Peyer's patch (tissue), 4 donors: ENCODE data around the gene AMZ1. TPM values are rescaled to one million over a fixed set of nuclear protein-coding genes. Genes with fewer than 3 reads are reported as not detected.
"Not testable (repeated sequence)": the region's sequence is repeated elsewhere in the genome, so short reads cannot be mapped to it uniquely, and the experiment has no call there.

Experiments
- DNase-seq, 3 donors: peaks; one replicate each; pipeline ENCODE4 v3.0.0-alpha.2; 2017 to 2019
- H3K27ac ChIP-seq, 4 donors: fragments of 200-600 bp; sonication (generic); one replicate each; pipeline ENCODE4 v1.5.1; 2016 to 2019
- H3K27me3 ChIP-seq, 2 donors: fragments of 200-600 bp; sonication (generic); one replicate each; pipeline ENCODE4 v1.5.1; 2019
- H3K36me3 ChIP-seq, 3 donors: fragments of 200-600 bp; sonication (generic); one replicate each; pipeline ENCODE4 v1.5.1; 2016 to 2019
- H3K4me1 ChIP-seq, 4 donors: fragments of 200-600 bp; sonication (generic); one replicate each; pipeline ENCODE4 v1.5.1; 2016 to 2019
- H3K4me3 ChIP-seq, 4 donors: fragments of 200-600 bp; sonication (generic); 1 replicate in 3 of 4; 2 replicates in 1 of 4; pipeline ENCODE4 v1.5.1; 2016 to 2019; ENCODE audit warnings: mild to moderate bottlenecking in 1 of 4
- H3K9me3 ChIP-seq, 4 donors: fragments of 200-600 bp; sonication (generic); one replicate each; pipeline ENCODE4 v1.5.1; 2016 to 2019; ENCODE audit warnings: mild to moderate bottlenecking in 1 of 4
- POLR2A ChIP-seq, 2 donors: fragments of 450-650 bp; IDR thresholded peaks; one replicate each; pipeline ENCODE4 v1.5.1; 2017; ENCODE audit warnings: antibody characterized with exemption in 2 of 2, mild to moderate bottlenecking in 2 of 2, moderate library complexity in 2 of 2
- total RNA-seq, 4 donors: library from RNA; depleted of rRNA; stranded (reverse); fragments of >200 nt; gene quantifications; one replicate each; pipeline ENCODE4 v1.1.0, GENCODE V29; 2016
- TF ChIP-seq, protein P1 (sequence below), 6 experiments: fragments of 450-650 bp in 4 of 6; fragments of 200-600 bp in 2 of 6; sonication (generic) in 1 of 6; IDR thresholded peaks; one replicate each; pipeline ENCODE4 v1.5.1; 2017 to 2019; ENCODE audit warnings: antibody characterized with exemption in 6 of 6, mild to moderate bottlenecking in 3 of 6, moderate library complexity in 1 of 6

AMZ1 gene
- total RNA-seq, 4 donors from 2014 or later, result 0.67 TPM; not detected in 3

DNA sequence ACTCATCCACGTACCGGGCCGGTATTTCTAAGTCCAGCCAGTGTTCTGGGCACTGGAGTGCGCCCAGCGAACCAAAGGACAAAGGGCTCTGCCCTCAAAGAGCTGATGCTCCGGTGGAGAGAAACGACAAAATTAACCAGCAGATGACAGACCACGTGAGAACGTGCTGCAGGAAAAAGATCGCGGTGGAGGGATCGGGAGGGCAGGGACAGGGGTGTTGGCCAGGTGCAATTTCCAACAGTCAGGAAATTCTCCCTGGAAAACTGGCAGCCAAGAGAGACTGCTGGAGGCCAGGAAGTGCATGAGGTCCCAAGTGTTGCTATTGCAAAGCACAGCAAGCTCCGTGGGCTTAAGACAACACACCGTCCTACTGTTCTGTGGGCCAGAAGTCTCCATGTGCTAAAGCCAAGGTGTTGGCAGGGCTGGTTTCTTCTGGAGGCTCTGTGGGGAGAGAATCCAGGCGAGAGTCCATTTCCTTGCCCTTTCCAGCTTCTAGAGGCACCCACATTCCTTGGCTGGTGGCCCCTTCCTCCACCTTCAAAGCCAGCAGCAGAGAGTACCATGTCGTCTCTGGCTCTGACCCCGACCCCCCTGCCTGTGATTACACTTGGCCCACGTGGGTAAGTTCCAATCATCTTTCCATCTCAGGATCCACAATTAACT lies 21.3 kb upstream of the AMZ1 start:
- Histone ChIP-seq H3K27me3 (no peaks in the 10 kb centered on the region), H3K4me3 (no peak overlapping the region), H3K9me3 (no peaks in the 10 kb centered on the region), H3K36me3 (peaks cover 0 to 12% (median 0%) of the 10 kb centered on the region in 3 donors), H3K27ac (no peak overlapping the region), H3K4me1 (peaks cover 0 to 26% (median 0%) of the 10 kb centered on the region in 4 donors)
- no peak for DNase-seq
- TF ChIP-seq POLR2A (IDR thresholded peaks at IDR 0.05), result no peak
- TF ChIP-seq, protein P1, sequence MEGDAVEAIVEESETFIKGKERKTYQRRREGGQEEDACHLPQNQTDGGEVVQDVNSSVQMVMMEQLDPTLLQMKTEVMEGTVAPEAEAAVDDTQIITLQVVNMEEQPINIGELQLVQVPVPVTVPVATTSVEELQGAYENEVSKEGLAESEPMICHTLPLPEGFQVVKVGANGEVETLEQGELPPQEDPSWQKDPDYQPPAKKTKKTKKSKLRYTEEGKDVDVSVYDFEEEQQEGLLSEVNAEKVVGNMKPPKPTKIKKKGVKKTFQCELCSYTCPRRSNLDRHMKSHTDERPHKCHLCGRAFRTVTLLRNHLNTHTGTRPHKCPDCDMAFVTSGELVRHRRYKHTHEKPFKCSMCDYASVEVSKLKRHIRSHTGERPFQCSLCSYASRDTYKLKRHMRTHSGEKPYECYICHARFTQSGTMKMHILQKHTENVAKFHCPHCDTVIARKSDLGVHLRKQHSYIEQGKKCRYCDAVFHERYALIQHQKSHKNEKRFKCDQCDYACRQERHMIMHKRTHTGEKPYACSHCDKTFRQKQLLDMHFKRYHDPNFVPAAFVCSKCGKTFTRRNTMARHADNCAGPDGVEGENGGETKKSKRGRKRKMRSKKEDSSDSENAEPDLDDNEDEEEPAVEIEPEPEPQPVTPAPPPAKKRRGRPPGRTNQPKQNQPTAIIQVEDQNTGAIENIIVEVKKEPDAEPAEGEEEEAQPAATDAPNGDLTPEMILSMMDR (IDR thresholded peaks at IDR 0.05), result no peak

DNA sequence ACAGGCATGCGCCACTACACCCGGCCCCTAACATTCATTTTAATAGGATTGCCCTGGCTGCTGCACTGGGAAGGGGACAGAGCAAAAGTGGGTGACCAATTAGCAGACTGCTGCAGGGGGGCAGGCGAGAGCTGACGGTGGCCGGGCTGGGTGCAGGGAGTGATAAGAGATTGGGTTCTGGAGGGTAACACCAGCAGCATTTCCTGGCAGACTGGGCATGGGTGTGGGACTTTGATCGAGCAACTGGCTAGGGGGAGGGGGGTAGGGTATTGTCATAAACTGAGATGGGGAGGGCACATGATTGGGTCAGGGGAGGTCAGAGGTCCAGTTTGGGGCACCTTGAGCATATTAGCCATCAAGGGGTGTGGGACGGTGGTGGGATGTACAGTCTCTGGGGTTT lies 20.2 kb upstream of the AMZ1 start:
- Histone ChIP-seq H3K36me3 (peaks cover 0 to under 1% (median 0%) of the 10 kb centered on the region in 3 donors), H3K4me3 (no peak overlapping the region), H3K9me3 (no peaks in the 10 kb centered on the region), H3K27me3 (no peaks in the 10 kb centered on the region), H3K4me1 (peaks cover 0 to 23% (median 0%) of the 10 kb centered on the region in 4 donors), H3K27ac (no peak overlapping the region)
- no peak for DNase-seq
- TF ChIP-seq, protein P1 (IDR thresholded peaks at IDR 0.05), result no peak
- no peak for TF ChIP-seq POLR2A (IDR thresholded peaks at IDR 0.05)

DNA sequence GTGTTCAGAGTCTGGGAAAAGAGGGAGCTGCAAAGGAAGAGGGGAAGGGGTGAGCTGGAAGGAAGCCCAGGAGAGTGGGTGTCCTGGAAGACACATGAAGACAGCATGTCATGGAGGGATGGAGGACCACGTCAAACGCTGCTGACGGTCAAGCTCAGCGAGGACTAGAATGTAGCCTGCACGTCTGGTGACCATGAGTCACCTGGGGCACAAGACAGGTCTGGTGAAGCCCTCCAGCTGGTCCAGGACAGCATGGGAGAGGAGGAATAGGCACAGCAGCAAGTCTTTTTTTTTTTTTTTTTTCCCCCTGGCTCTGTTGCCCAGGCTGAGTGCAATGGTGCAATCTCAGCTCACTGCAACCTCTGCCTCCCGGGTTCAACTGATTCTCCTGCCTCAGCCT lies 19.6 kb upstream of the AMZ1 start:
- Histone ChIP-seq H3K4me1 (peaks cover 0 to 19% (median 0%) of the 10 kb centered on the region in 4 donors), H3K9me3 (no peaks in the 10 kb centered on the region), H3K4me3 (no peak overlapping the region), H3K27me3 (no peaks in the 10 kb centered on the region), H3K27ac (no peak overlapping the region), H3K36me3 (no peaks in the 10 kb centered on the region)
- DNase-seq, result no peak
- TF ChIP-seq, protein P1 (IDR thresholded peaks at IDR 0.05), result no peak
- TF ChIP-seq POLR2A (IDR thresholded peaks at IDR 0.05), result no peak

DNA sequence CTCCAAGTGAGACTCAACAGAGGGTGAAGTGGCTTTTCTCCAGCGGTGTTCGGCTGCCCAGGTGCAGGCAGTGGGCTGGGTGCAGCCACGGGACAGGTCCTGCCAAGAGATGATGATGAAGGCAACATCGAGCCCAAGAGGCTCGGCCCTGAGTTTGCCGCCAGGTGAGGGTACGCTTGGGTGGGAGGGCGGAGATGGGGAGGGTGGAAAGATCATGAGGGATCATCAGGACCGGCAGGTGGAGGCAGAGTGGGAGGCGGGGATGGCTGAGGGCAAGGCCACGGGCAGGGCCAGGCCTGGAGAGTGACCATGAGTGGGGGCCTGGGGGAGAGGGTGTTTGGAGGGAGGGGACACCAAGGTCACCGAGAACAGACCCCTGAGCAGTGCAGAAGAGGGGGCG lies 17.8 kb upstream of the AMZ1 start:
- no peaks in the 10 kb centered on the region for H3K27me3 ChIP-seq
- H3K4me3 ChIP-seq, result no peak overlapping the region
- no peak for DNase-seq
- no peaks in the 10 kb centered on the region for H3K9me3 ChIP-seq
- TF ChIP-seq, protein P1 (IDR thresholded peaks at IDR 0.05), result no peak
- TF ChIP-seq POLR2A (IDR thresholded peaks at IDR 0.05), result no peak
- no peaks in the 10 kb centered on the region for H3K36me3 ChIP-seq
- H3K4me1 ChIP-seq, result peaks cover 0 to 19% (median 0%) of the 10 kb centered on the region in 4 donors
- H3K27ac ChIP-seq, result no peak overlapping the region

DNA sequence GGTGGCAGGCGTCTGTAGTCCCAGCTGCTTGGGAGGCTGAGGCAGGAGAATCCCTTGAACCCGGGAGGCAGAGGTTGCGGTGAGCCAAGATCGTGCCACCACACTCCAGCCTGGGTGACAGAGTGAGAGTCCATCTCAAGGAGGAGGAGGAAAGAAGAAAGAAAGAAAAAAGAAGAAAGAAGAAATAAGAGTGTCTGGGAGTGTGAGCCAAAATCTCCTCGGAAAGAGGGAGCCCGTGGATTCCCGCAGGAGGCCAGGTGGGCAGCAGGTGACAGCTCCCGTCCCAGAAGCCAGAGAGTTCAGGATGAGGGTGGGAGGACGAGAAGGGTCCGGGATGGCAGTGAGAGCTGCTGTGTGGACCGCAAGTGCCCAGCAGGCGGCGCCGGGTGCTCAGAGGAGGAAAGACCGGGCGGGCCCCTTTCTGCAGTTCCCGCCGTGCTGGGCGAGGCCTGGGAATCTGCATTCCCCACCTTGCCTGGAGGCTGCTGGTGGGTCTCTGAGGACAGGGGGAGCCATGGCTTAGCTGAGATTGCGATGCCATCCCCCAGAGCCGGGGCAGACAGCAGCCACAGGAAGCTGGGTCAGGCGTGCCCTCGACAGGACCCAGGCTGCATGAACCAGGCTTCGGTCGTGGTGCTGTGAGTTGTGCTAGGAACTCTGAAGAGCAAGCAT lies 17.1 kb upstream of the AMZ1 start:
- Histone ChIP-seq H3K36me3 (no peaks in the 10 kb centered on the region), H3K27me3 (no peaks in the 10 kb centered on the region), H3K27ac (no peak overlapping the region), H3K4me3 (no peak overlapping the region), H3K9me3 (no peaks in the 10 kb centered on the region), H3K4me1 (peaks cover 0 to 12% (median 0%) of the 10 kb centered on the region in 4 donors)
- TF ChIP-seq, protein P1 (IDR thresholded peaks at IDR 0.05), result peak; percentile 73 to 80 (median 78)
- TF ChIP-seq POLR2A (IDR thresholded peaks at IDR 0.05), result no peak
- DNase-seq, result peak; percentile 68 to 84 (median 77)

DNA sequence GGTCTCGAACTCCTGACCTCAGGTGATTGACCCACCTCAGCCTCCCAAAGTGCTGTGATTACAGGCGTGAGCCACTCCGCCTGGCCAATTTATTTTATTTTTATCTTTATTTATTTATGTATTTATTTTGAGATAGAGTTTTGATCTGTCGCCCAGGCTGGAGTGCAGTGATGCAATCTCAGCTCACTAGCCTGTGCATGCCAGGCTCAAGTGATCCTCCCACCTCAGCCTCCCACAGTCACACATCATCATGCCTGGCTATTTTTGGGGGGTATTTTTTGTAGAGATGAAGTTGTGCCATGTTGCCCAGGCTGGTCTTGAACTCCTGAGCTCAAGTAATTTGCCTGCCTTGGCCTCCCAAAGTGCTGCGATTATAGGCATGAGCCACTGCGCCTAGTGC lies 14.8 kb upstream of the AMZ1 start:
- H3K27me3 ChIP-seq, DNase-seq, H3K36me3 ChIP-seq, H3K9me3 ChIP-seq, H3K4me1 ChIP-seq, H3K27ac ChIP-seq, H3K4me3 ChIP-seq: not testable (repeated sequence)
